ENCODE data around the gene BCL2L13.

DNA sequence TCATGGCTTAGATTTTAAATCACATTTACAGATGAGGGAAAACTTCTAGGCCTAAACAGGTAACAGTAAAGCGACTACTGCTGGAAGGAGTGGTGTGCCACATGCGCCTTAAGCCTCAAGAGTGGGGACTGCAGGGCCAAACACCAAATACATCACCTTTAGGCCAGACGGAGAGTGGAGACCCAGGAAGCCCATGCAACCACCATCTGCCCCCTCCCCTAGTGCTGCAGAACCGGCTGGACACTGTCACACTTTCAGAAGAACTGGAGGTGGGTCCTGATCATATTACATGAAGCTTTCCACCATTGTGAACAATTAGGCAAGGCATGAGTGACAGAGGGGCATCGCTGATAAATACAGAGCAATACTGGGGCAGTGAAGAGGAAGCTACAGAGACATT is 46.4 kb upstream of the BCL2L13 start:
- TF ChIP-seq EZH2phosphoT487 (IDR thresholded peaks at IDR 0.05; ENCODE audit: low read length) = no peak
- no peak for TF ChIP-seq CTCF (IDR thresholded peaks at IDR 0.05; ENCODE audit: low read length)
- no peak for TF ChIP-seq EZH2 (optimal IDR thresholded peaks at IDR 0.05; ENCODE audit: low read depth, low read length)

Measured in MM.1S (cell line).